WTC11 (cell line): ENCODE data around the gene IPO4.

Source experiments
- ATF3 ChIP-seq: sonication (generic); formaldehyde crosslinking; conservative IDR thresholded peaks from 2 replicates; pipeline ENCODE4 v1.8.1; 2022; ENCODE audit warnings: mild to moderate bottlenecking, missing genetic modification reagents
- ETV6 ChIP-seq: sonication (generic); formaldehyde crosslinking; IDR thresholded peaks from 2 replicates; pipeline ENCODE4 v1.8.1; 2022; ENCODE audit warnings: mild to moderate bottlenecking, missing genetic modification reagents
- TF ChIP-seq, protein P1 (sequence below): fragments of 200-600 bp; IDR thresholded peaks from 2 replicates; pipeline ENCODE4 v1.8.0; 2022; ENCODE audit warnings: antibody characterized with exemption

DNA sequence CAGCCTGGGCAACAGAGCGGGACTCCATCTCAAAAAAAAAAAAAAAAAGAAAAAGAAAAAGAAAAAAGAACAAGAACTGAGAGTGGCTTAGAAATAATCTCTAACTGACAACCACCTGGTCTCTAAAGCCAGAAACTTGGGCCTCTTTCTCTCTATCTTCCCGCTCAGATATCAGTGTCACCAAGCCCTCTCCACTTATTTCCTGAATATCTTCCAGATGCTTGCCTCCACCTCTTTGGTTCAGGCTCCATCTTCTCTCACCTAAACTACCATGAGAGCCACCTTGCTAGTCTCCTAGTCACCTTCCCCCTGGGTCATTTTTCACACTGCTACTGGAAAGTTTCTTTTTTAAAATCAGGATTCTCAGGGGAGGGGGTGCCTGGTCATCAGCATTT, 8.4 kb upstream of the IPO4 start:
- TF ChIP-seq ATF3 (CRISPR knock-in tag) (no peak), ETV6 (CRISPR knock-in tag) (no peak)
- TF ChIP-seq, protein P1, sequence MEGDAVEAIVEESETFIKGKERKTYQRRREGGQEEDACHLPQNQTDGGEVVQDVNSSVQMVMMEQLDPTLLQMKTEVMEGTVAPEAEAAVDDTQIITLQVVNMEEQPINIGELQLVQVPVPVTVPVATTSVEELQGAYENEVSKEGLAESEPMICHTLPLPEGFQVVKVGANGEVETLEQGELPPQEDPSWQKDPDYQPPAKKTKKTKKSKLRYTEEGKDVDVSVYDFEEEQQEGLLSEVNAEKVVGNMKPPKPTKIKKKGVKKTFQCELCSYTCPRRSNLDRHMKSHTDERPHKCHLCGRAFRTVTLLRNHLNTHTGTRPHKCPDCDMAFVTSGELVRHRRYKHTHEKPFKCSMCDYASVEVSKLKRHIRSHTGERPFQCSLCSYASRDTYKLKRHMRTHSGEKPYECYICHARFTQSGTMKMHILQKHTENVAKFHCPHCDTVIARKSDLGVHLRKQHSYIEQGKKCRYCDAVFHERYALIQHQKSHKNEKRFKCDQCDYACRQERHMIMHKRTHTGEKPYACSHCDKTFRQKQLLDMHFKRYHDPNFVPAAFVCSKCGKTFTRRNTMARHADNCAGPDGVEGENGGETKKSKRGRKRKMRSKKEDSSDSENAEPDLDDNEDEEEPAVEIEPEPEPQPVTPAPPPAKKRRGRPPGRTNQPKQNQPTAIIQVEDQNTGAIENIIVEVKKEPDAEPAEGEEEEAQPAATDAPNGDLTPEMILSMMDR, result no peak
